Measurements from ENCODE around the gene WDFY2. TPM values are rescaled to one million over a fixed set of nuclear protein-coding genes. Genes with fewer than 3 reads are reported as not detected.

Gene WDFY2
- total and polyA plus RNA-seq, 2 experiments from 2014 or later, result 6.9 to 14.2 TPM

DNA sequence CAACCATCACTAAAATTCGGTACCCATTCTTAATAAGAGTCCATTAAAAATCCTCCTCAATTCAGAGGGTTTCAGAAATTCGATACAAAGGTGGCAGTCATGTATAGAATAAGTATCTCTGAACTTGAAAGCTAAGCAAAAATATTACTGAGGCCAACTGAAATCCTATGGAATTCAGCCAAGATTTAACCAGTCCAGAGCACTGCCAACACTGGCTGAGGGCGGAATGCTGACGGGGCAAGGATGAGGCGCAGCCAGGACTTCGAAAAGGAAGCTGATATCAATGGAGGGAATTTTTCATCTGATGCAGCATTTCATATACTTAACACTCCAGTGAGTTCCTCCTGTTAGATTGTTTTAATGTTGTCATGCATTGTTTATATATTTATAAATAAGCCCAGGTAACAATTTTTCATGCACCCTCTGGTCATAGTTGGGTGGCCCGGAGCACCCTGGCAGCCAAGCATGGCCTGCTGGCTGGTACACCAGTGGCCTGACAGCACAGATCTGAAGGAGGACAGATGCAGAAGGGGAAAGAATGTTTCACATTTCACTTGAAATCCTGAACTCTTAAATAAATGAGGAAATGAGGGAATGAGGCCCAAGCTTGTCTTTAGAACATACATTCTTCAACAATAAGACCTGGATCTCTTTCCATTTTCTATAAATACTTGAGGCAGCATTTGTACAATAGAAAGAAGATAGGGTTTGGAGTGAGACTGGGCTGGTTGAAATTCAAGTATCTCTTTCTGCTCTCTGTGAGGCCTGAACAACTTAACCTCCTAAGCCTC lies 41.5 kb downstream of the WDFY2 start:
- H3K27ac ChIP-seq, result no peak overlapping the region
- no peak overlapping the region for H3K9ac ChIP-seq
- H3K4me2 ChIP-seq (ENCODE audit: unreplicated experiment), result no peak overlapping the region
- no peaks in the 10 kb centered on the region for H3K27me3 ChIP-seq (replicated peaks; ENCODE audit: insufficient read depth)
- H2AFZ ChIP-seq, result no peak overlapping the region
- H3K36me3 ChIP-seq (ENCODE audit: low read depth), result no peaks in the 10 kb centered on the region
- peaks cover 22% of the 10 kb centered on the region for H3F3A ChIP-seq (ENCODE audit: insufficient read depth)
- H3K9me2 ChIP-seq (ENCODE audit: insufficient read depth), result no peaks in the 10 kb centered on the region
- H4K20me1 ChIP-seq (ENCODE audit: insufficient read depth), result no peaks in the 10 kb centered on the region
- H3K4me3 ChIP-seq, result no peak overlapping the region
- H3K9me3 ChIP-seq (ENCODE audit: low read depth), result no peaks in the 10 kb centered on the region
- peaks cover 100% of the 10 kb centered on the region for H3K79me2 ChIP-seq (ENCODE audit: insufficient read depth)
- no peak for DNase-seq
- TF ChIP-seq EZH2 (IDR thresholded peaks at IDR 0.05; ENCODE audit: insufficient read depth, poor library complexity, severe bottlenecking) (no peak), EZH2phosphoT487 (IDR thresholded peaks at IDR 0.05; ENCODE audit: insufficient read depth, low read depth) (no peak)
- in situ Hi-C loops (cut with MboI), result no loop called here
- peaks cover 57% of the 10 kb centered on the region for H3K4me1 ChIP-seq (ENCODE audit: insufficient read depth)
- 93% methylated on average over 7 of the region's 7 CpGs for WGBS, 2 experiments (ENCODE audit: low coverage in 1 of 2, low lambda C conversion rate in 2 of 2, missing lambda C conversion rate in 2 of 2)

DNA sequence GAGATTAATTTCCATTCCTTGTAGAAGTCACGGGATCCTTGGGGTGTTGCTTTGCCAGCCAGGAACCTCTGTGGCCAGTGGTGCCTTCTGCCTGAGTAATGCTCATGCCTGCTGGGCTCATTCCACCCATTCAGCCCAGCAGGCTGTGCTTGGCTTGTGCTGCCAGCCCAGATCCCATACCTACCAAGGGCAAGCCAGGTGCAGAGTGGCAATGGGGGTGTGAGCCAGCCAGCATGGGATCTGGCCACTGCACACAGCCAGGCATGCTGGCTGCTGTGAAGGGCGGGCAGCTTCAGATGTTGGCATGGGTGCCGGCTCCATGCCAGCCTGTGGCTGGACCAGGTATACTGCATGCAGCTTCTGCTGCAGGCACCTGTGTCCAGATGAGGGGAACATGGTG lies 42.5 kb downstream of the WDFY2 start:
- Histone ChIP-seq H3K79me2 (ENCODE audit: insufficient read depth) (peaks cover 95% of the 10 kb centered on the region), H3K27ac (no peak overlapping the region), H3K27me3 (replicated peaks; ENCODE audit: insufficient read depth) (no peaks in the 10 kb centered on the region), H4K20me1 (ENCODE audit: insufficient read depth) (no peaks in the 10 kb centered on the region), H3K36me3 (ENCODE audit: low read depth) (no peaks in the 10 kb centered on the region), H3K4me3 (no peak overlapping the region), H2AFZ (no peak overlapping the region), H3F3A (ENCODE audit: insufficient read depth) (peaks cover 25% of the 10 kb centered on the region), H3K9ac (no peak overlapping the region), H3K9me3 (ENCODE audit: low read depth) (no peaks in the 10 kb centered on the region), H3K4me2 (ENCODE audit: unreplicated experiment) (no peak overlapping the region), H3K9me2 (ENCODE audit: insufficient read depth) (no peaks in the 10 kb centered on the region), H3K4me1 (ENCODE audit: insufficient read depth) (peaks cover 63% of the 10 kb centered on the region)
- TF ChIP-seq EZH2 (IDR thresholded peaks at IDR 0.05; ENCODE audit: insufficient read depth, poor library complexity, severe bottlenecking) (no peak), EZH2phosphoT487 (IDR thresholded peaks at IDR 0.05; ENCODE audit: insufficient read depth, low read depth) (no peak)
- in situ Hi-C loops (cut with MboI), result no loop called here
- WGBS, 2 experiments (ENCODE audit: low coverage in 1 of 2, low lambda C conversion rate in 2 of 2, missing lambda C conversion rate in 2 of 2), result 87 to 90% methylated on average over 3 of the region's 3 CpGs
- no peak for DNase-seq

- TF ChIP-seq EZH2 (IDR thresholded peaks at IDR 0.05; ENCODE audit: insufficient read depth, poor library complexity, severe bottlenecking) (no peak), EZH2phosphoT487 (IDR thresholded peaks at IDR 0.05; ENCODE audit: insufficient read depth, low read depth) (no peak)
- DNase-seq, result no peak
- no peak overlapping the region for H3K4me3 ChIP-seq
- H3K9ac ChIP-seq, result no peak overlapping the region
- H3K4me1 ChIP-seq (ENCODE audit: insufficient read depth), result peaks cover 67% of the 10 kb centered on the region
- H2AFZ ChIP-seq, result no peak overlapping the region
- H3K4me2 ChIP-seq (ENCODE audit: unreplicated experiment), result no peak overlapping the region
- peaks cover 95% of the 10 kb centered on the region for H3K79me2 ChIP-seq (ENCODE audit: insufficient read depth)
- H4K20me1 ChIP-seq (ENCODE audit: insufficient read depth), result no peaks in the 10 kb centered on the region
- H3F3A ChIP-seq (ENCODE audit: insufficient read depth), result peaks cover 37% of the 10 kb centered on the region
- no peak overlapping the region for H3K27ac ChIP-seq
- H3K27me3 ChIP-seq (replicated peaks; ENCODE audit: insufficient read depth), result no peaks in the 10 kb centered on the region
- no peaks in the 10 kb centered on the region for H3K36me3 ChIP-seq (ENCODE audit: low read depth)
- no peaks in the 10 kb centered on the region for H3K9me3 ChIP-seq (ENCODE audit: low read depth)
- no peaks in the 10 kb centered on the region for H3K9me2 ChIP-seq (ENCODE audit: insufficient read depth)
- in situ Hi-C loops (cut with MboI), result no loop called here
- WGBS, 2 experiments (ENCODE audit: low coverage in 1 of 2, low lambda C conversion rate in 2 of 2, missing lambda C conversion rate in 2 of 2), result 81% methylated on average over 21 of the region's 21 CpGs
Observed at GRCh38 chr13:51628059-51628852, 44.0 kb downstream of the WDFY2 start.

DNA sequence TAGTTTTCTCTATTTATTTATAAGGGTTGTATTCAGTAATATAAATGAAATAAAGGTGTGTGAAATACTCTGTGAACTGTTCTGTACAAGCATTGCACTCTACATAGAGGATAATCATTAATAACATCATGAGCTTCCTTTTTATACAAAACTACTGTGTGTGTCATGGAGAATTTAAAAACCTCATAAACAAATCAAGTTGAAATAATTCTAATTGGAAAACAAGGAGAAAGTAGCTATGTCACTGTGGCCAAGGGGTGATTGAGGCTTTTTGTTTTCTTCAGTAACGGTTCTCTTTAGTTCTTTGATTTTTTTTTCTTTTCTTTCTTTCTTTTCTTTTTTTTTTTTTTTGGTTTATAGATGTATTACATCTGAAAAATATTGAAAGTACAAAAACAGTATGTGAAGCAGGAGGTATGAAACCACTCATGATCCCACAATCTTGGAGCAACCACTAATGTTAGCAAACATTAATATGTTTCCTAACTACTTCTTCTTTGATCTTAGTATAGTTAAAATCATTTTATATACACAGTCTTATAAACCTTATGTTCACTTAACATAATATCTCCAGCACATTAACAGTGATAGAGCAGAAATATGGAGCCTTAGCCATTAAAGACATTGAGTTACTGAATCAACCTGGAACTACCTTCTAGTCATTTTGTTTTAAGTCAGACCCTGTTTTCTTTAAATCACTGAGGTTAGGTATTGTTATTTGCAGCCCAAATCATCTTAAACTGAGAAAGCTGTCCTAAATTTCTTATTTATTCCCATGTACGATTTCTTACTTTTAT lies 45.4 kb downstream of the WDFY2 start:
- no peaks in the 10 kb centered on the region for H3K9me3 ChIP-seq (ENCODE audit: low read depth)
- H3K9me2 ChIP-seq (ENCODE audit: insufficient read depth), result no peaks in the 10 kb centered on the region
- WGBS, 2 experiments (ENCODE audit: low coverage in 1 of 2, low lambda C conversion rate in 2 of 2, missing lambda C conversion rate in 2 of 2), result 17 to 19% methylated on average over 2 of the region's 2 CpGs
- H3K4me3 ChIP-seq, result no peak overlapping the region
- H3K27me3 ChIP-seq (replicated peaks; ENCODE audit: insufficient read depth), result no peaks in the 10 kb centered on the region
- peaks cover 95% of the 10 kb centered on the region for H3K79me2 ChIP-seq (ENCODE audit: insufficient read depth)
- no peak for DNase-seq
- peaks cover 65% of the 10 kb centered on the region for H3K4me1 ChIP-seq (ENCODE audit: insufficient read depth)
- H3K9ac ChIP-seq, result peak overlapping the region; percentile 27; the same call in 1 of the 2 replicates
- H3K36me3 ChIP-seq (ENCODE audit: low read depth), result no peaks in the 10 kb centered on the region
- H2AFZ ChIP-seq, result no peak overlapping the region
- H3K4me2 ChIP-seq (ENCODE audit: unreplicated experiment), result peak overlapping the region; percentile 43
- no peaks in the 10 kb centered on the region for H4K20me1 ChIP-seq (ENCODE audit: insufficient read depth)
- peaks cover 42% of the 10 kb centered on the region for H3F3A ChIP-seq (ENCODE audit: insufficient read depth)
- no peak for TF ChIP-seq EZH2 (IDR thresholded peaks at IDR 0.05; ENCODE audit: insufficient read depth, poor library complexity, severe bottlenecking)
- in situ Hi-C loops (cut with MboI), result no loop called here
- H3K27ac ChIP-seq, result peak overlapping the region; percentile 89

Data from GM23248 (cell line).